Osteocyte (in vitro differentiated cells): ENCODE data around the gene CDH13. TPM values are rescaled to one million over a fixed set of nuclear protein-coding genes. Genes with fewer than 3 reads are reported as not detected.

Experiments
- DNase-seq: peaks from one replicate; pipeline ENCODE4 v3.0.0; 2021; ENCODE audit warnings: mixed read lengths; ENCODE audit not compliant: unreplicated experiment; ENCODE audit errors: extremely low spot score
- H3K27ac Mint-ChIP-seq: one replicate; pipeline ENCODE4 v1.8.0; 2021; ENCODE audit warnings: mild to moderate bottlenecking, mixed read lengths; ENCODE audit not compliant: unreplicated experiment
- H3K27me3 Mint-ChIP-seq: one replicate; pipeline ENCODE4 v1.8.0; 2021; ENCODE audit warnings: mixed read lengths; ENCODE audit not compliant: unreplicated experiment
- H3K36me3 Mint-ChIP-seq: one replicate; pipeline ENCODE4 v1.8.0; 2021; ENCODE audit warnings: mixed read lengths; ENCODE audit not compliant: unreplicated experiment
- H3K4me1 Mint-ChIP-seq: one replicate; pipeline ENCODE4 v1.8.0; 2021; ENCODE audit warnings: mixed read lengths; ENCODE audit not compliant: unreplicated experiment
- H3K4me3 Mint-ChIP-seq: one replicate; pipeline ENCODE4 v1.8.0; 2021; ENCODE audit warnings: mild to moderate bottlenecking, moderate library complexity, mixed read lengths; ENCODE audit not compliant: unreplicated experiment
- H3K9me3 Mint-ChIP-seq: one replicate; pipeline ENCODE4 v1.8.0; 2021; ENCODE audit warnings: mixed read lengths; ENCODE audit not compliant: unreplicated experiment
- CTCF ChIP-seq: fragments of 200-600 bp; sonication (generic); IDR thresholded peaks from 2 replicates; pipeline ENCODE4 v1.5.0; 2021; ENCODE audit warnings: antibody characterized with exemption, mild to moderate bottlenecking, moderate library complexity
- total RNA-seq: library from RNA; stranded (reverse); gene quantifications from 2 replicates; pipeline ENCODE4 v1.2.1, GENCODE V29; 2021

CDH13 gene
- total RNA-seq, 1 donor from 2014 or later = 27.0 TPM

DNA sequence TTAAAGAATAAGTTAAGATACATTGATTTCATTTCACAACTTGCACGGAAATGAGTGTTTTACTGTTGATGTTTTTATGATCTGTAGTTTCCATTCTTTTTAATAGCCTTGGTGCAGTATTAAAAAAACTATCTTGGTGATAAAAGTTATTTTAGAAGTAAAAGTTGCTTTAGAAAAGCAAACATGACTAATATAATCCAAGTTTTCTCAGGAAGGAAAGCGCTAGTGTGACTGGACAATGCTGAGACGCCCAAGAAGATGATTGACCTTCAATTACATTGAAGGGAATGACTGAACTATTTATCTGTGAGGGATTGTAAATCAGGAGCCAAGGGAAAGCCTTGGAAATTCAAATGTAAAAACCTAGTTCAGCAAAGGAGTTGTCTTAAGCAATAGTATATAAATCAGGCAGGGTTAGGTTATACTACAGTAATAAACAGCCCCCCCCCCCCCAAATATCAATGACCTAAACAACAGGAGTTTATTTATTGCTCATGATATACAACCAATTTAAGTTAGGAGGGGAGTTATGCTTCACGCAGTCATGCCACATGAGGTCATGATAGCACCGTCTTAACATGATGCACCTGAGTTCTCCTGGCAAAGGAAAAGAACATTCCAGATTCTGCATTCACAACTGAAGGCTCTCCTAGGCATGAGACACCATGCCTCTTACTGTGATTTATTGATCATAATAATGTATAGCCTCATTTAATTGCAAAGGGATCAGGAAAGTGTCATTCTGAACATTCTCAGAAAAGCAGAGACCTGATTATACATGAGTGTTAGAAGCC, 443.8 kb downstream of the CDH13 start:
- no peaks in the 10 kb centered on the region for H3K36me3 Mint-ChIP-seq
- no peak overlapping the region for H3K27ac Mint-ChIP-seq
- peaks cover 4% of the 10 kb centered on the region for H3K9me3 Mint-ChIP-seq
- H3K4me1 Mint-ChIP-seq = peaks cover 28% of the 10 kb centered on the region
- no peaks in the 10 kb centered on the region for H3K27me3 Mint-ChIP-seq
- DNase-seq = no peak
- no peak overlapping the region for H3K4me3 Mint-ChIP-seq
- TF ChIP-seq CTCF = no peak

GRCh38 chr16:83075956-83076355, 449.2 kb downstream of the CDH13 start:
- Mint-ChIP-seq H3K36me3 (no peaks in the 10 kb centered on the region), H3K9me3 (no peaks in the 10 kb centered on the region), H3K4me3 (no peak overlapping the region), H3K27me3 (no peaks in the 10 kb centered on the region), H3K27ac (no peak overlapping the region), H3K4me1 (peaks cover 13% of the 10 kb centered on the region)
- TF ChIP-seq CTCF = no peak
- DNase-seq = no peak

DNA sequence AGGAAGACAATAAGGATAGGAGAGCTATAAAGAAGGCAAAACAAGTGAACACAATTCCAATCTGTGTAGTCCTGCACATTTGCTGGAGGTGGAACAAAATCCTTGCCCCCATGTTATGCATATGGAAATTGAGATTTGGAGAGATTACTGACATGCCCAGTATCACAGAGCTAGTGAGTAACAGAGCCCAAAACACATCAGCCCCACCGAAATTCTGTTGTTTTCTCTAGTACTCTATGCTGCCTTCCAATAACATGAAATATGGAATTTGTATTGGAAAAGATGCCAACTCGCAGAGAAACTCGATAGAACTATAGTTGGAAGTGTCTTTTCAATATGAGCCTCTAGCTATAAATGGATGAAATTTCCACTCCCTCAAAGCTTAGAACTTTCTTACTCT, 456.6 kb downstream of the CDH13 start:
- H3K27ac Mint-ChIP-seq = no peak overlapping the region
- DNase-seq = no peak
- no peaks in the 10 kb centered on the region for H3K27me3 Mint-ChIP-seq
- H3K4me3 Mint-ChIP-seq = no peak overlapping the region
- H3K4me1 Mint-ChIP-seq = no peaks in the 10 kb centered on the region
- no peak for TF ChIP-seq CTCF
- H3K9me3 Mint-ChIP-seq = peaks cover 9% of the 10 kb centered on the region
- H3K36me3 Mint-ChIP-seq = no peaks in the 10 kb centered on the region

GRCh38 chr16:83085660-83086059, 458.9 kb downstream of the CDH13 start:
- Mint-ChIP-seq H3K27me3 (no peaks in the 10 kb centered on the region), H3K9me3 (peaks cover 9% of the 10 kb centered on the region), H3K4me1 (no peaks in the 10 kb centered on the region), H3K36me3 (no peaks in the 10 kb centered on the region), H3K4me3 (no peak overlapping the region), H3K27ac (no peak overlapping the region)
- TF ChIP-seq CTCF = no peak
- no peak for DNase-seq

GRCh38 chr16:83095941-83096692, 469.3 kb downstream of the CDH13 start:
- no peaks in the 10 kb centered on the region for H3K27me3 Mint-ChIP-seq

More at GRCh38 chr16:83095941-83096692, 469.3 kb downstream of the CDH13 start:
- no peak for TF ChIP-seq CTCF
- H3K4me3 Mint-ChIP-seq = no peak overlapping the region
- H3K9me3 Mint-ChIP-seq = peaks cover 27% of the 10 kb centered on the region
- H3K27ac Mint-ChIP-seq = no peak overlapping the region
- peaks cover 3% of the 10 kb centered on the region for H3K4me1 Mint-ChIP-seq
- no peaks in the 10 kb centered on the region for H3K36me3 Mint-ChIP-seq
- DNase-seq = no peak
